SU-DHL-6 (cell line): ENCODE measurements around the gene ANKHD1.
A peak's percentile ranks its signal among the peaks of the same experiment; 100 is the strongest.

Source experiments
- H2AFZ ChIP-seq: fragments of 200-600 bp; sonication (generic); 2 replicates; pipeline ENCODE4 v1.6.1; 2014; ENCODE audit warnings: low read depth, mild to moderate bottlenecking, moderate library complexity, mixed read lengths, antibody characterized with exemption, low read length; ENCODE audit not compliant: severe bottlenecking
- H3F3A ChIP-seq: fragments of 200-600 bp; shearing (Covaris generic); 2 replicates; pipeline ENCODE4 v1.6.0; 2016; ENCODE audit warnings: antibody characterized with exemption, mild to moderate bottlenecking; ENCODE audit not compliant: insufficient read depth
- H3K27ac ChIP-seq: fragments of 200-600 bp; sonication (generic); 2 replicates; pipeline ENCODE4 v1.5.1; 2016; ENCODE audit warnings: low read depth, mild to moderate bottlenecking, low read length, moderate library complexity, mixed read lengths
- H3K27me3 ChIP-seq: fragments of 200-600 bp; sonication (generic), shearing (Covaris generic); 2 replicates; pipeline ENCODE4 v1.6.0; 2014; ENCODE audit warnings: mild to moderate bottlenecking, low read length
- H3K36me3 ChIP-seq: fragments of 200-600 bp; sonication (generic); 2 replicates; pipeline ENCODE4 v1.6.1; 2014; ENCODE audit warnings: mild to moderate bottlenecking, low read length, mixed read lengths
- H3K4me2 ChIP-seq: fragments of 300-600, 200-600 bp; shearing (Covaris generic), sonication (generic); 2 replicates; pipeline ENCODE4 v1.6.0; 2014; ENCODE audit warnings: low read length, low read depth, mild to moderate bottlenecking; ENCODE audit not compliant: poor library complexity, severe bottlenecking
- H3K4me3 ChIP-seq: fragments of 200-600 bp; sonication (generic); 2 replicates; pipeline ENCODE4 v1.5.1; 2014; ENCODE audit warnings: antibody characterized with exemption, low read length, mild to moderate bottlenecking, mixed read lengths; ENCODE audit not compliant: insufficient read depth, poor library complexity, severe bottlenecking
- H3K79me2 ChIP-seq: fragments of 200-600 bp; sonication (generic); 2 replicates; pipeline ENCODE4 v1.6.1; 2014; ENCODE audit warnings: mild to moderate bottlenecking, low read length, moderate library complexity; ENCODE audit not compliant: insufficient read depth
- H3K9ac ChIP-seq: fragments of 200-600 bp; sonication (generic); 2 replicates; pipeline ENCODE4 v1.7.0; 2014; ENCODE audit warnings: mild to moderate bottlenecking, low read length
- H3K9me2 ChIP-seq: fragments of 200-600 bp; sonication (generic); replicated peaks from 2 replicates; pipeline ENCODE4 v1.6.1; 2014; ENCODE audit warnings: low read length; ENCODE audit not compliant: insufficient read depth
- H3K9me3 ChIP-seq: fragments of 200-600 bp; sonication (generic); 2 replicates; pipeline ENCODE4 v1.6.1; 2014; ENCODE audit warnings: low read length, mixed read lengths; ENCODE audit not compliant: insufficient read depth
- H4K20me1 ChIP-seq: fragments of 200-600 bp; sonication (generic); 2 replicates; pipeline ENCODE4 v1.6.1; 2014; ENCODE audit warnings: low read depth, mild to moderate bottlenecking, antibody characterized with exemption, low read length, moderate library complexity, mixed read lengths
- CTCF ChIP-seq: fragments of 200-600 bp; sonication (generic); IDR thresholded peaks from one replicate; pipeline ENCODE4 v1.5.1; 2017; ENCODE audit warnings: antibody characterized with exemption, mild to moderate bottlenecking, low read length, moderate library complexity; ENCODE audit not compliant: insufficient read depth, poor library complexity, severe bottlenecking
- EZH2phosphoT487 ChIP-seq: fragments of 200-600 bp; sonication (generic), shearing (Covaris generic); conservative IDR thresholded peaks from 2 replicates; pipeline ENCODE4 v1.6.1; 2018; ENCODE audit warnings: mild to moderate bottlenecking, antibody characterized with exemption, low read length, moderate library complexity, mixed read lengths

ANKHD1 gene

GRCh38 chr5:140393738-140394137, 7.9 kb upstream of the ANKHD1 start:
- Histone ChIP-seq H3F3A (peaks cover 2% of the 10 kb centered on the region; the same call in 1 of the 2 replicates), H3K4me2 (no peak overlapping the region), H3K9me2 (no peaks in the 10 kb centered on the region), H3K9ac (no peak overlapping the region), H3K79me2 (peaks cover 6% of the 10 kb centered on the region; the same call in 1 of the 2 replicates), H4K20me1 (no peaks in the 10 kb centered on the region), H3K27ac (no peak overlapping the region), H2AFZ (no peak overlapping the region), H3K36me3 (no peaks in the 10 kb centered on the region), H3K4me3 (no peak overlapping the region), H3K27me3 (no peaks in the 10 kb centered on the region), H3K9me3 (no peaks in the 10 kb centered on the region)
- TF ChIP-seq EZH2phosphoT487 (no peak), CTCF (no peak)

- Histone ChIP-seq H2AFZ (no peak overlapping the region), H3K4me3 (no peak overlapping the region), H3F3A (peaks cover 12% of the 10 kb centered on the region; the same call in 1 of the 2 replicates), H3K27me3 (no peaks in the 10 kb centered on the region), H3K27ac (no peak overlapping the region), H3K9ac (no peak overlapping the region), H3K4me2 (peak overlapping the region; percentile 14), H3K9me3 (no peaks in the 10 kb centered on the region), H3K36me3 (no peaks in the 10 kb centered on the region), H3K79me2 (peaks cover 42% of the 10 kb centered on the region), H4K20me1 (peaks cover under 1% of the 10 kb centered on the region; the same call in 1 of the 2 replicates), H3K9me2 (no peaks in the 10 kb centered on the region)
- no peak for TF ChIP-seq CTCF
- TF ChIP-seq EZH2phosphoT487, result no peak
Observed at GRCh38 chr5:140398379-140398811, 3.2 kb upstream of the ANKHD1 start.

- Histone ChIP-seq H3K9ac (peak overlapping the region; percentile 84), H3K27me3 (no peaks in the 10 kb centered on the region), H2AFZ (peak overlapping the region; percentile 87), H3F3A (peaks cover 12% of the 10 kb centered on the region; the same call in 1 of the 2 replicates), H3K36me3 (no peaks in the 10 kb centered on the region), H3K9me3 (no peaks in the 10 kb centered on the region), H3K79me2 (peaks cover 59% of the 10 kb centered on the region), H4K20me1 (peaks cover 14% of the 10 kb centered on the region; the same call in 1 of the 2 replicates), H3K4me2 (peak overlapping the region; percentile 92), H3K9me2 (no peaks in the 10 kb centered on the region), H3K27ac (peak overlapping the region; percentile 88), H3K4me3 (peak overlapping the region; percentile 87)
- TF ChIP-seq CTCF, result no peak
- TF ChIP-seq EZH2phosphoT487, result no peak
Observed at GRCh38 chr5:140399979-140400729, 1.5 kb upstream of the ANKHD1 start.
